K562 (cell line): ENCODE data around the gene SPARC. TPM values are rescaled to one million over a fixed set of nuclear protein-coding genes. Genes with fewer than 3 reads are reported as not detected.

Source experiments
- ERF ChIP-seq: fragments of 450-650 bp; formaldehyde crosslinking; IDR thresholded peaks from 2 replicates; pipeline ENCODE4 v1.4.0; 2020; ENCODE audit warnings: mild to moderate bottlenecking, mixed read lengths
- JUND ChIP-seq, 2 experiments: IDR thresholded peaks; 2 replicates in 1 of 2; 3 replicates in 1 of 2; pipeline ENCODE4 v1.6.1; 2011; ENCODE audit warnings: borderline replicate concordance in 2 of 2, low read depth in 2 of 2, low read length in 2 of 2, improper control_type of control experiment in 1 of 2, missing biosample characterization in 1 of 2, missing genetic modification characterization in 1 of 2, missing genetic modification reagents in 1 of 2
- VEZF1 ChIP-seq: fragments of 200-800 bp; sonication (Bioruptor generic); IDR thresholded peaks from 2 replicates; pipeline ENCODE4 v1.6.1; 2017; ENCODE audit warnings: missing genetic modification characterization, missing compliant biosample characterization
- ZBTB5 ChIP-seq: fragments of 450-650 bp; IDR thresholded peaks from 2 replicates; pipeline ENCODE4 v1.6.1; 2017; ENCODE audit warnings: antibody characterized with exemption
- polyA plus RNA-seq, 8 experiments: library from polyadenylated mRNA; depleted of rRNA in 4 of 8; stranded (reverse) in 5 of 8; unstranded in 3 of 8; fragments of >200 nt; fragmentation: Nextera tagmentation in 2 of 8; fragmentation: Illumina TruSeq in 1 of 8; extraction: Ambion mirVana in 2 of 8; extraction: Trizol in 1 of 8; gene quantifications; 2 replicates each; pipeline versions ENCODE4 v1.2.1 to v1.2.3, GENCODE V29; 2011 to 2014; ENCODE audit warnings: inconsistent platforms in 1 of 8, missing spikeins in 1 of 8
- total RNA-seq, 7 experiments: library from RNA; depleted of rRNA in 6 of 7; stranded (reverse); fragments of >200 nt in 6 of 7; fragmentation: Illumina TruSeq in 2 of 7; extraction: Trizol in 2 of 7; gene quantifications; 2 replicates each; pipeline versions ENCODE4 v1.2.1 to v1.2.3, GENCODE V29; 2011 to 2021; ENCODE audit warnings: low replicate concordance in 1 of 7

The SPARC gene
- total and polyA plus RNA-seq, 9 of the 15 experiments (the other 6 are each of a cell fraction or from before 2014, with no cell fraction given): 6.1 to 35.6 (median 12.2) TPM

- TF ChIP-seq VEZF1 (CRISPR knock-in tag) (peak; percentile 74), ZBTB5 (no peak), ERF (CRISPR knock-in tag) (no peak), JUND (IDR thresholded peaks at IDR 0.05; ENCODE audit: borderline replicate concordance, low read depth, low read length) (peak; percentile 31; the same call in 1 of the 2 replicates), JUND (tag; IDR thresholded peaks at IDR 0.05; ENCODE audit: borderline replicate concordance, low read depth, low read length) (no peak)
Measured at GRCh38 chr5:151684690-151685361, 1.9 kb downstream of the SPARC start (continued).
